Transverse colon (tissue), 4 donors: ENCODE data around the gene TLR7.

Source experiments
- POLR2A ChIP-seq: fragments of 450-650 bp; IDR thresholded peaks from one replicate; pipeline ENCODE4 v1.6.1; 2016; ENCODE audit warnings: antibody characterized with exemption, mild to moderate bottlenecking, moderate library complexity
- POLR2AphosphoS5 ChIP-seq, 3 donors: sonication (generic); formaldehyde crosslinking; IDR thresholded peaks; one replicate each; pipeline ENCODE4 v1.6.1; 2016; ENCODE audit warnings: antibody characterized with exemption in 3 of 3
- TF ChIP-seq, protein P1 (sequence below), 5 experiments: fragments of 200-600 bp in 3 of 5; fragments of 450-650 bp in 2 of 5; sonication (generic) in 3 of 5; IDR thresholded peaks; 1 replicate in 2 of 5; 2 replicates in 3 of 5; pipeline ENCODE4 v1.5.1; 2016 to 2017; ENCODE audit warnings: antibody characterized with exemption in 5 of 5, inconsistent platforms in 3 of 5, mild to moderate bottlenecking in 2 of 5, moderate library complexity in 1 of 5

DNA sequence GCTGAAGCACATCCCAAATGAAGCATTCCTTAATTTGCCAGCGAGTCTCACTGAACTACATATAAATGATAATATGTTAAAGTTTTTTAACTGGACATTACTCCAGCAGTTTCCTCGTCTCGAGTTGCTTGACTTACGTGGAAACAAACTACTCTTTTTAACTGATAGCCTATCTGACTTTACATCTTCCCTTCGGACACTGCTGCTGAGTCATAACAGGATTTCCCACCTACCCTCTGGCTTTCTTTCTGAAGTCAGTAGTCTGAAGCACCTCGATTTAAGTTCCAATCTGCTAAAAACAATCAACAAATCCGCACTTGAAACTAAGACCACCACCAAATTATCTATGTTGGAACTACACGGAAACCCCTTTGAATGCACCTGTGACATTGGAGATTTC is 54.1 kb downstream of the TLR7 start:
- TF ChIP-seq, protein P1, sequence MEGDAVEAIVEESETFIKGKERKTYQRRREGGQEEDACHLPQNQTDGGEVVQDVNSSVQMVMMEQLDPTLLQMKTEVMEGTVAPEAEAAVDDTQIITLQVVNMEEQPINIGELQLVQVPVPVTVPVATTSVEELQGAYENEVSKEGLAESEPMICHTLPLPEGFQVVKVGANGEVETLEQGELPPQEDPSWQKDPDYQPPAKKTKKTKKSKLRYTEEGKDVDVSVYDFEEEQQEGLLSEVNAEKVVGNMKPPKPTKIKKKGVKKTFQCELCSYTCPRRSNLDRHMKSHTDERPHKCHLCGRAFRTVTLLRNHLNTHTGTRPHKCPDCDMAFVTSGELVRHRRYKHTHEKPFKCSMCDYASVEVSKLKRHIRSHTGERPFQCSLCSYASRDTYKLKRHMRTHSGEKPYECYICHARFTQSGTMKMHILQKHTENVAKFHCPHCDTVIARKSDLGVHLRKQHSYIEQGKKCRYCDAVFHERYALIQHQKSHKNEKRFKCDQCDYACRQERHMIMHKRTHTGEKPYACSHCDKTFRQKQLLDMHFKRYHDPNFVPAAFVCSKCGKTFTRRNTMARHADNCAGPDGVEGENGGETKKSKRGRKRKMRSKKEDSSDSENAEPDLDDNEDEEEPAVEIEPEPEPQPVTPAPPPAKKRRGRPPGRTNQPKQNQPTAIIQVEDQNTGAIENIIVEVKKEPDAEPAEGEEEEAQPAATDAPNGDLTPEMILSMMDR (IDR thresholded peaks at IDR 0.05) = no peak
- TF ChIP-seq POLR2A (no peak), POLR2AphosphoS5 (IDR thresholded peaks at IDR 0.05) (no peak)
